Measurements from ENCODE around the gene ANXA6.

GRCh38 chr5:151151263-151151660 lies 6.3 kb downstream of the ANXA6 start:
- TF ChIP-seq POLR2AphosphoS5 (IDR thresholded peaks at IDR 0.05): no peak
- TF ChIP-seq CTCF (IDR thresholded peaks at IDR 0.05): no peak
- no peak for TF ChIP-seq POLR2A (IDR thresholded peaks at IDR 0.05)

Measured in gastroesophageal sphincter (tissue), 3 donors.